GM11168 (cell line): Measurements from ENCODE around the gene RDH5.
"Not testable (repeated sequence)": the region's sequence is repeated elsewhere in the genome, so short reads cannot be mapped to it uniquely, and the experiment has no call there.

Source experiments
- in situ Hi-C: fragments of 300-500 bp; cut with MboI; formaldehyde crosslinking; loops from one replicate; pipeline ENCODE4 v1.12.0; 2022; ENCODE audit warnings: low sequenced_read_pairs; ENCODE audit not compliant: unreplicated experiment

Gene RDH5

GRCh38 chr12:55742719-55743405 is 22.7 kb downstream of the RDH5 start, which contains the start of gene GDF11:
Gene GDF11, plus strand, starts transcription at chr12:55743122. Its CDS starts 195 bp downstream, at chr12:55743317.
- in situ Hi-C loops, result no loop called here

- in situ Hi-C loops, result no loop called here
Observed at GRCh38 chr12:55743406-55744339, 23.5 kb downstream of the RDH5 start.

GRCh38 chr12:55744340-55745030 is 24.3 kb downstream of the RDH5 start:
- in situ Hi-C loops, result loop anchor here (5.0 kb wide), 1 partner anchor 198 kb away; no protein-coding TSS in a partner anchor

GRCh38 chr12:55745361-55746173 is 25.4 kb downstream of the RDH5 start:
- in situ Hi-C loops, result loop anchor here (5.0 kb wide), 1 partner anchor 197 kb away; no protein-coding TSS in a partner anchor

GRCh38 chr12:55746174-55746912 is 26.1 kb downstream of the RDH5 start:
- in situ Hi-C loops, result loop anchor here (5.0 kb wide), 1 partner anchor 196 kb away; no protein-coding TSS in a partner anchor

GRCh38 chr12:55746913-55747231 is 26.7 kb downstream of the RDH5 start:
- in situ Hi-C loops, result loop anchor here (5.0 kb wide), 1 partner anchor 195 kb away; no protein-coding TSS in a partner anchor

- in situ Hi-C loops, result loop anchor here (5.0 kb wide), 1 partner anchor 194 kb away; no protein-coding TSS in a partner anchor
Observed at GRCh38 chr12:55748230-55748993, 28.2 kb downstream of the RDH5 start.

- in situ Hi-C loops, result no loop called here
Observed at GRCh38 chr12:55755246-55755645, 35.1 kb downstream of the RDH5 start.

GRCh38 chr12:55757701-55758100 is 37.5 kb downstream of the RDH5 start:
- in situ Hi-C loops, result no loop called here

- in situ Hi-C loops, result not testable (repeated sequence)
Observed at GRCh38 chr12:55758575-55758974, 38.4 kb downstream of the RDH5 start.

- in situ Hi-C loops, result no loop called here
Observed at GRCh38 chr12:55760663-55761062, 40.5 kb downstream of the RDH5 start.

GRCh38 chr12:55762646-55763045 is 42.5 kb downstream of the RDH5 start:
- in situ Hi-C loops, result no loop called here

- in situ Hi-C loops, result no loop called here
Observed at GRCh38 chr12:55765736-55766290, 45.6 kb downstream of the RDH5 start.

GRCh38 chr12:55767156-55767555 is 47.0 kb downstream of the RDH5 start:
- in situ Hi-C loops, result no loop called here

- in situ Hi-C loops, result no loop called here
Observed at GRCh38 chr12:55771736-55772135, 51.5 kb downstream of the RDH5 start.
